SK-MEL-5 (cell line): ENCODE results near the gene SLC35F4. TPM values are rescaled to one million over a fixed set of nuclear protein-coding genes. Genes with fewer than 3 reads are reported as not detected.
A peak's percentile ranks its signal among the peaks of the same experiment; 100 is the strongest.

Experiments used
- DNase-seq: peaks from one replicate; pipeline ENCODE4 v3.0.0-alpha.2; 2016; ENCODE audit warnings: low read depth, low spot score
- in situ Hi-C: cut with HindIII; loops from 2 replicates; pipeline ENCODE4 v1.10.0; 2016; ENCODE audit warnings: low sequenced_read_pairs, high pct_unique_total_duplicates, low pct_unique_long_range_greater_than_20kb
- polyA plus RNA-seq, 2 experiments: library from polyadenylated mRNA; depleted of rRNA; stranded (reverse); fragments of >200 nt; gene quantifications; 2 replicates each; pipeline ENCODE4 v1.2.3, GENCODE V29; 2015
- total RNA-seq: library from RNA; depleted of rRNA; stranded (reverse); fragments of >200 nt; shearing (Covaris generic); gene quantifications from 2 replicates; pipeline ENCODE4 v1.2.3, GENCODE V29; 2014; rRNA removed

The SLC35F4 gene
- not detected in 2 replicates for total RNA-seq
- not detected in 2 replicates for polyA plus RNA-seq (2015; cell fraction: cytosol; rRNA removed)
- not detected in 2 replicates for polyA plus RNA-seq (2015; cell fraction: nucleus; rRNA removed)

- DNase-seq: no peak
- in situ Hi-C loops: no loop called here
These were observed at the start of gene SLC35F4 for GRCh38 chr14:57865403-57866198. TSS of gene SLC35F4 (minus strand) at chr14:57866092.

DNA sequence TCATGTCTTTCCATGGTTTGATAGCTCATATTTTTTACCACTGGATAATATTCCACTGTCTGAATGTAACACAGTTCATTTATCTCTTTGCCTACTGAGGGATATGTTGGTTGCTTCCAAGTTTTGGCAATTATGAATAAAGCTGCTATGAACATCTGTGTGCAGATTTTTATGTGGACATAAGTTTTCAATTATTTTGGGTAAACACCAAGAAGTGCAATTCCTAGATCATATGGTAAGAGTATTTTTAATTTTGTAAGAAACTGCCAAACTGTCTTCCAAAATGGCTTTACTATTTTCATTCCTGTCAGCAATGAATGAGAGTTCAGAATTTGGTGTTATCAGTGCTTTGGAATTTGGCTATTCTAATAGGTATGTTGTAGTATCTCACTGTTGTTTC is 43.7 kb upstream of the SLC35F4 start:
- no peak for DNase-seq
- in situ Hi-C loops: no loop called here

DNA sequence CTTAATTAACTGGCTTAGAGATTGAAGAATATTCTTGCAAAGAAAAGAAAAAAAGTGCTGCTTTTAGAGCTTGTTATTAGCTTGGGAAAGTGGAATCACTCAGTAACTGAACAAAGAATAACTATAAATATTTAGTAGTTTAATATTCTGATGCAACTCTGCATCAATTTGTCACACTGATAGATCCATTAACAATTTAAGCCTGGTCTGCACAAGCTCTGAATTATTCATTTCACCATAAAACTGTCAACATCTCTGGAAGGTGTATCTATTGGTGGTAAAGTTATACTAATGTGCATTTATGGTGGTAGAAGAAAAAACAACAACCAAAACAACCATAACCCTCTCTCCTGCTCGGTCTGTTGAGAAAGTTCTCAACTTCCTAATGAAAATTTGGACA is 38.1 kb upstream of the SLC35F4 start:
- in situ Hi-C loops: no loop called here
- no peak for DNase-seq

GRCh38 chr14:57898837-57899572 is 33.1 kb upstream of the SLC35F4 start:
- in situ Hi-C loops: no loop called here
- DNase-seq: no peak

DNA sequence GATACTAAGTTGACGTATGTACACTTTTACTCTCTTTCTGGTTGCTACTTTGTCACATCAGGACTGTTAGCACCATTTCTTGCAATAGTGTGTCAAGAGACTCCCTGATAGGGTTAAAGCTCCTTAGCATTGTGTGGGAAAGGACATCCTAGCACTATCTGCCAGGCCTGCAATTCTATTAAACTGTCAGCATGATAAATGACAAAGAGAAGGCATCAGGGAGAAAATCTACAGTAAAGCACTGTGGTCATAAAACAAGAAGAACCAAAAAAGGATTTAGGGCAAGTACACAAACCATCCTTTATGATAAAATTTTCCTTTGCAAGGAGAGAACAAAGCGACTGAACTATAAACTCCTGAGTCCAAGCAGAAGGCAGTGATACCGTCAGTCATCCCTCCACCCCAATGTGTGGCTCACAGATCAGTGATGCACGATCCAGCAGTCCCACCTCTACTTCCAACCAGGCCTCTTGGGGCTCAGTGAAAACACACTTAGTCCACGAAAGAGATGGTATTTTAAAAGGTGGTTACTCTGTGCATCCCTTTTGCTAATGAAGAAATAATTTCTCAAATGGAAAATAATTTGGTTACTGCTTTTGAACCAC is 31.4 kb upstream of the SLC35F4 start:
- in situ Hi-C loops: no loop called here
- no peak for DNase-seq

GRCh38 chr14:57889245-57889644 is 23.4 kb upstream of the SLC35F4 start:
- DNase-seq: peak; percentile 30
- in situ Hi-C loops: no loop called here

GRCh38 chr14:57884175-57884574 is 18.3 kb upstream of the SLC35F4 start:
- DNase-seq: peak; percentile 13
- in situ Hi-C loops: no loop called here

- DNase-seq: no peak
- in situ Hi-C loops: no loop called here
These were observed 17.2 kb upstream of the SLC35F4 start for GRCh38 chr14:57883061-57883460.

GRCh38 chr14:57879516-57879915 is 13.6 kb upstream of the SLC35F4 start:
- in situ Hi-C loops: no loop called here

GRCh38 chr14:57875985-57876384 is 10.1 kb upstream of the SLC35F4 start:
- in situ Hi-C loops: no loop called here
- DNase-seq: no peak

More at GRCh38 chr14:57879516-57879915, 13.6 kb upstream of the SLC35F4 start:
- DNase-seq: no peak

DNA sequence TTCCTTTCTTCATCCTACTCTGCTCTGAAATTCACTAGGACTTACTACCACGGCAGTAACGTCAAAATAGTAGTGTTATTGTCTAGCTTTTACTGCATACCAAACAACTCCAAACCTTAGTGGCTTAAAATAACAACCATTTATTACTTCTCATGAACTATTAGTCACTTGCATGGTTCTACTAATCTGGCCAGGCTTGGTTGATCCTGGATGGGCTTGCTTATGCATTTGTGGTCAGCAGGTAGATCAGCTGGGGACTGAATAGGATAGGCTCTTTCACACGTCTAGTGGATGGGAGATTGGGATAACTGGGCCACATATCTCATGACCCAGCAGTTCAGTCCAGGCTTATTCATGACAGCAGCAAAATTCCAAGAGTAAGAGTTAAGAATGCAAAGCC is 9.4 kb upstream of the SLC35F4 start:
- in situ Hi-C loops: no loop called here
- no peak for DNase-seq

GRCh38 chr14:57871459-57872080 is 5.7 kb upstream of the SLC35F4 start:
- peak; percentile 75 for DNase-seq
- in situ Hi-C loops: no loop called here

DNA sequence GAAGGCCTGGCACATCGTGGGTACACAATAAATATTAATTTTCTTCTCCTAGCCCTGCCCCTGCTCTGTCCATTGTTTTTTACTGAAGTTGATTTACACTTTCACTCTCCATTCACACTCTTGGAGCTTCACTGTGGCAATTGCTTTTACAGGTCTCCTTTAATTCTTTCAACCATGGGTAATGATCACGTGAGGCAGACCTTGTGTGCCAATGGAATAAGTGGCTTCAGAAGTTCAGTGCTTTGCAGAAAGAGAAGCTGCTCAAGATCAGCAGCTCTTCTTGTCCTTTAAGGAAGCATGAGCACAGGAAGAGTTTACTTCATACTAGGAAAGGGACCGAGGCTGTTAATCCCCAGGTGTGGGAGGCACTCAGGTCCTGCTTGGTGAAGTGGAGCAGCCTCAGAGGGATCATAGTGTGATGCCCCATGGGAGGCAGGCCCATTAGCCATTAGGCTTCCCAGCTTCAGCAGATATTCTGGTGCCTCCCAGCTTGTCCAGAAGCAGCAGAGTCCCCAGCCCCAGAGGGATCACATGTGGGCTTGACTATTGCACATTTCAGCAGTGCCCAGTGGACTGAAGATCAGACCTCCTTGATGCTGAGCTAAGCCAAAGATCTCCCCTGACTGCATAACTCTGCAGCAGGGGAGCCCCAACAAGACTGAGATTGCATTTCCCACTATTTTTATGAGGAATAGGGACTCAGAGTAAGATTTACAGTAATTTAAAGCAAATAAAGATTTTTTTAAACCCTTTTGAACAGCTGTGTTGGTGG is 5.0 kb upstream of the SLC35F4 start:
- no peak for DNase-seq
- in situ Hi-C loops: no loop called here

GRCh38 chr14:57869617-57870016 is 3.7 kb upstream of the SLC35F4 start:
- in situ Hi-C loops: no loop called here
- no peak for DNase-seq

DNA sequence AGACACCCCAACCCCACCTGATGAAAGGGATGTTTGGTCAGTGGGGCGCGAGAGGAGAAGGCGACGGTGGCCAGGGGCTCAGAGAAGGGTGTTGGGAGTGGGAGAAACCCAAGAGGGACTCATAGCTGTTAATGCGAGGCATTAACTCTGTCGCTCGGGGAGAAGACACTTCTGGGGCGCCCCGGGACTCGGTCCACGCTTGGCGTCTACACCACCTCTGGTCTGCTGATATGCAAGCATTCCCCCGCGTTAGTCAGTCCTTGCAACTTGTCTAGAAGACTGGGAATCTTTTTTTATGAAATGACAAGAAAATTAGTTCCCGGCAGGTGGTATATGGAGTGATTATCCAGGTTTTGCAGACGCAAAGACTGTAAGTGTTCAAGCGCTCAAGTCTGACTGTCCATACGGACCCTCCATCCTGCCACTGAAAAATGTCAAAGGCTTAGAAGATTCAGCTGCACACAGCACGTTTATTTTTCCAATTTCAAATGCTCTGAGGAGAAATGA is 360 bp upstream of the SLC35F4 start:
- in situ Hi-C loops: no loop called here
- no peak for DNase-seq

- no peak for DNase-seq
- in situ Hi-C loops: no loop called here
These were observed 858 bp downstream of the SLC35F4 start for GRCh38 chr14:57865066-57865402.

- no peak for DNase-seq
- in situ Hi-C loops: no loop called here
These were observed 1.2 kb downstream of the SLC35F4 start for GRCh38 chr14:57864659-57865058.
